PC-9 (cell line): ENCODE results near the gene CDK6.

Experiments
- CTCF ChIP-seq: fragments of 200-600 bp; sonication (generic); conservative IDR thresholded peaks from 2 replicates; pipeline ENCODE4 v1.6.1; 2017; ENCODE audit warnings: mixed run types, antibody characterized with exemption, mild to moderate bottlenecking, moderate library complexity
- EZH2 ChIP-seq: fragments of 200-600 bp; sonication (generic); IDR thresholded peaks from 2 replicates; pipeline ENCODE4 v1.8.0; 2017; ENCODE audit warnings: antibody characterized with exemption, low read depth

DNA sequence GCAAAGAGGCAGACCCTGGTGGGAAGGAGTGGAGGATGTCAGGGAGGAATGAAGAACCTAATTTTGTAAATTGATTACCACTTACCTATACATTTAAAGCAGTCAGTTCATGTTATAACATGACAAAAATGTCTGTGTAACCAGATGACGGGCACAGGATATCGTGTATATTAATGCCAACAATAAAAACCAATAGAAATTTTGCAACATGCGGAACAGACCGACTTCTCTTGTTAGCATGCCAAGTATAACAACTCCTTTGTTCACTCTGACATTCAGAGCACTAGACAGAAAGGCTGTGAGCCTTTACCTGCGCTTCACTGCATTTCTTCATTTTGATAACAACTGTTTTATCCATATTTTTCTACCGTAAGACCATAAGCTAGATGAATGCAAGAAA, 29.9 kb downstream of the CDK6 start:
- TF ChIP-seq CTCF (no peak), EZH2 (no peak)
